H9 (cell line): ENCODE data around the gene ZNF385B. TPM values are rescaled to one million over a fixed set of nuclear protein-coding genes. Genes with fewer than 3 reads are reported as not detected.
A peak's percentile ranks its signal among the peaks of the same experiment; 100 is the strongest.

Experiments used
- DNase-seq: peaks from one replicate; pipeline ENCODE4 v3.0.0-alpha.2; 2017
- H2AFZ ChIP-seq: one replicate; pipeline ENCODE4 v1.6.1; 2013; ENCODE audit warnings: mild to moderate bottlenecking, low read length, control low read depth, moderate library complexity
- H2AK5ac ChIP-seq: 2 replicates; pipeline ENCODE4 v1.6.1; 2013; ENCODE audit warnings: low read length, control low read depth, mixed read lengths; ENCODE audit not compliant: insufficient read length
- H2BK120ac ChIP-seq: one replicate; pipeline ENCODE4 v1.6.1; 2013; ENCODE audit warnings: low read depth, mild to moderate bottlenecking, low read length, control low read depth, inconsistent platforms; ENCODE audit not compliant: poor library complexity, severe bottlenecking
- H2BK12ac ChIP-seq: 2 replicates; pipeline ENCODE4 v1.6.1; 2013; ENCODE audit warnings: low read length, control low read depth, mixed read lengths, low read depth; ENCODE audit not compliant: insufficient read length
- H2BK15ac ChIP-seq: 2 replicates; pipeline ENCODE4 v1.6.1; 2013; ENCODE audit warnings: low read depth, low read length, control low read depth
- H2BK20ac ChIP-seq: one replicate; pipeline ENCODE4 v1.6.1; 2013; ENCODE audit warnings: low read depth, mild to moderate bottlenecking, low read length, control low read depth, inconsistent platforms; ENCODE audit not compliant: poor library complexity, severe bottlenecking
- H2BK5ac ChIP-seq: 2 replicates; pipeline ENCODE4 v1.6.1; 2013; ENCODE audit warnings: low read length, control low read depth, mixed read lengths; ENCODE audit not compliant: insufficient read length
- H3K14ac ChIP-seq: 2 replicates; pipeline ENCODE4 v1.6.1; 2013; ENCODE audit warnings: low read length, control low read depth; ENCODE audit not compliant: insufficient read depth
- H3K18ac ChIP-seq: 2 replicates; pipeline ENCODE4 v1.6.1; 2013; ENCODE audit warnings: low read depth, mild to moderate bottlenecking, mixed read lengths, low read length, control low read depth; ENCODE audit not compliant: insufficient read length
- H3K23ac ChIP-seq: 2 replicates; pipeline ENCODE4 v1.6.1; 2013; ENCODE audit warnings: low read length, control low read depth, mixed read lengths, low read depth; ENCODE audit not compliant: insufficient read length
- H3K23me2 ChIP-seq: 2 replicates; pipeline ENCODE4 v1.6.1; 2013; ENCODE audit warnings: low read depth, mild to moderate bottlenecking, mixed read lengths, low read length, control low read depth; ENCODE audit not compliant: insufficient read length, poor library complexity, severe bottlenecking
- H3K27ac ChIP-seq: 2 replicates; pipeline ENCODE4 v1.5.1; 2013; ENCODE audit warnings: low read length, control low read depth, mixed read lengths, low read depth; ENCODE audit not compliant: insufficient read length
- H3K27me3 ChIP-seq: 2 replicates; pipeline ENCODE4 v1.6.1; 2013; ENCODE audit warnings: low read length, control low read depth, inconsistent platforms; ENCODE audit not compliant: insufficient read depth
- H3K4ac ChIP-seq: 2 replicates; pipeline ENCODE4 v1.6.1; 2013; ENCODE audit warnings: low read depth, mild to moderate bottlenecking, control low read depth, inconsistent platforms, low read length, moderate library complexity
- H3K4me1 ChIP-seq: 2 replicates; pipeline ENCODE4 v1.6.1; 2013; ENCODE audit warnings: low read length, control low read depth, inconsistent platforms; ENCODE audit not compliant: insufficient read depth
- H3K4me2 ChIP-seq: 2 replicates; pipeline ENCODE4 v1.6.1; 2013; ENCODE audit warnings: low read length, control low read depth, mixed read lengths; ENCODE audit not compliant: insufficient read length, insufficient read depth
- H3K56ac ChIP-seq: 2 replicates; pipeline ENCODE4 v1.6.1; 2013; ENCODE audit warnings: low read depth, mild to moderate bottlenecking, mixed read lengths, low read length, control low read depth; ENCODE audit not compliant: insufficient read length
- H3K79me1 ChIP-seq: 2 replicates; pipeline ENCODE4 v1.6.1; 2013; ENCODE audit warnings: low read depth, mild to moderate bottlenecking, moderate library complexity, low read length, control low read depth, inconsistent platforms; ENCODE audit not compliant: insufficient read depth, poor library complexity, severe bottlenecking
- H3K79me2 ChIP-seq: 2 replicates; pipeline ENCODE4 v1.6.1; 2013; ENCODE audit warnings: low read length, control low read depth, inconsistent platforms; ENCODE audit not compliant: insufficient read depth
- H3K9ac ChIP-seq: 2 replicates; pipeline ENCODE4 v1.6.1; 2013; ENCODE audit warnings: low read length, control low read depth, mixed read lengths; ENCODE audit not compliant: insufficient read length; ENCODE audit errors: extremely low read depth
- H3K9me3 ChIP-seq: one replicate; pipeline ENCODE4 v1.6.1; 2013; ENCODE audit warnings: low read depth, low read length, inconsistent platforms; ENCODE audit not compliant: control insufficient read depth
- H3T11ph ChIP-seq: one replicate; pipeline ENCODE4 v1.6.1; 2013; ENCODE audit warnings: mild to moderate bottlenecking, low read length, control low read depth, inconsistent platforms
- H4K20me1 ChIP-seq: one replicate; pipeline ENCODE4 v1.6.1; 2013; ENCODE audit not compliant: control insufficient read depth, insufficient read length, insufficient read depth
- H4K5ac ChIP-seq: 2 replicates; pipeline ENCODE4 v1.6.1; 2013; ENCODE audit warnings: low read depth, mild to moderate bottlenecking, mixed read lengths, low read length, control low read depth; ENCODE audit not compliant: insufficient read length
- H4K8ac ChIP-seq: replicated peaks from 2 replicates; pipeline ENCODE4 v1.6.1; 2013; ENCODE audit warnings: low read length, control low read depth, mixed read lengths, low read depth; ENCODE audit not compliant: insufficient read length
- H4K91ac ChIP-seq: 2 replicates; pipeline ENCODE4 v1.6.1; 2013; ENCODE audit warnings: low read depth, mild to moderate bottlenecking, moderate library complexity, mixed read lengths, low read length, control low read depth; ENCODE audit not compliant: insufficient read length
- H3K27ac Mint-ChIP-seq, 3 experiments: 2 replicates in 2 of 3; 3 replicates in 1 of 3; pipeline ENCODE4 v1.8.0; 2020 to 2021; ENCODE audit warnings: mixed read lengths in 3 of 3, mild to moderate bottlenecking in 1 of 3, moderate library complexity in 1 of 3
- H3K27me3 Mint-ChIP-seq: 2 replicates; pipeline ENCODE4 v1.8.0; 2021; ENCODE audit warnings: low read depth, mild to moderate bottlenecking, moderate library complexity, mixed read lengths
- H3K36me3 Mint-ChIP-seq, 3 experiments: 2 replicates in 2 of 3; 3 replicates in 1 of 3; pipeline ENCODE4 v1.8.0; 2020 to 2021; ENCODE audit warnings: low read depth in 3 of 3, mixed read lengths in 3 of 3; ENCODE audit not compliant: insufficient read depth in 1 of 3
- H3K4me1 Mint-ChIP-seq, 2 experiments: 2 replicates each; pipeline ENCODE4 v1.8.0; 2020; ENCODE audit warnings: mixed read lengths in 2 of 2
- H3K4me3 Mint-ChIP-seq, 2 experiments: 2 replicates in 1 of 2; 3 replicates in 1 of 2; pipeline ENCODE4 v1.8.0; 2020 to 2021; ENCODE audit warnings: mild to moderate bottlenecking in 2 of 2, mixed read lengths in 2 of 2, moderate library complexity in 1 of 2
- H3K9me3 Mint-ChIP-seq, 2 experiments: 2 replicates in 1 of 2; 3 replicates in 1 of 2; pipeline ENCODE4 v1.8.0; 2020; ENCODE audit warnings: mild to moderate bottlenecking in 2 of 2, mixed read lengths in 2 of 2, moderate library complexity in 1 of 2
- WGBS: extraction: QIAGEN DNeasy Blood & Tissue Kit; methylation state at CpG from one replicate; pipeline ENCODE4 v1.1.7; 2013; ENCODE audit warnings: missing lambda C conversion rate, low lambda C conversion rate, mixed read lengths; ENCODE audit not compliant: insufficient read length; ENCODE audit errors: extremely low coverage; 5-methylcytosine and 5-hydroxymethylcytosine counted together
- total RNA-seq: library from RNA; stranded (reverse); gene quantifications from 2 replicates; pipeline ENCODE4 v1.2.1, GENCODE V29; 2021
- TF ChIP-seq, protein P1 (sequence below): fragments of 200-600 bp; sonication (generic); conservative IDR thresholded peaks from 3 replicates; pipeline ENCODE4 v1.8.0; 2021; ENCODE audit warnings: antibody characterized with exemption, mild to moderate bottlenecking

Gene ZNF385B
- total RNA-seq, 1 experiment from 2014 or later: 2.1 TPM

DNA sequence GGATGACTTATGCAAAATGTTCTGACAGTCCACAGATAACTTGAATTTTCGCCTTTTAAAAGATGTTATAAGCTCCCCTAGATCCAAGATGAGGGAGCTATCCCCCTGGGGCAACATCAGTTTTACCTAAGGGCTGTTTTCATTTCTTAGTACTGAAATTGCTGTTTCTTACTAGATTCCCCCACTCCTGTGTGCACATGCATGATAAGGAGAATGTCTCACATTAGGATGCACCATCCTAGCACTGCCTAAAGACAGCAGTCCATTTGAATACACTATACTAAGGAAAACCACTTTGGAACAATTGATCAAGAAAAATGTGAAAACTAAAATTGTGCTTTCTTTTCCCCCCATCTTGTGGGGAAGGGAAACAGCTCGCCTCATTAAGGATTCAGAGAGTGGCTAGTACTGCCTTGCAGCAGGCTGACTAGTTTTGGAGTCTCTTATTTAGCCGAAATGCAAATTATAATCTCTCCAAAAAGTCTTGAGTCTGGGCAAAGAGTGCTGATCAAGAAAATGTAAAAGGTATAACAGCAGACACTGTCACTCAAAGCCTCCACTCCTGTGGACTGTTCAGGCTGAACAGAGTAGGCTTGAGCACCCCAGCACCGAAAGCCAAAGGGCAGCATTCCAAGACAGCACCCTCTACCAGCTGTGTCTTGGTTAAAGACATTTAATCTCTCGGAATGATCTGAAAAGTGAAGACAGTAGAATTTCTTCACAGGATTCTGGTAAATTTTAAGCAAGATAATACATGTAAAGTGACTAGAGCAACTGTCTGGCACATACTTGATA is 65.0 kb downstream of the ZNF385B start:
- no peak overlapping the region for H2AFZ ChIP-seq
- H3K18ac ChIP-seq: no peak overlapping the region
- H3K4me2 ChIP-seq: no peak overlapping the region
- TF ChIP-seq, protein P1, sequence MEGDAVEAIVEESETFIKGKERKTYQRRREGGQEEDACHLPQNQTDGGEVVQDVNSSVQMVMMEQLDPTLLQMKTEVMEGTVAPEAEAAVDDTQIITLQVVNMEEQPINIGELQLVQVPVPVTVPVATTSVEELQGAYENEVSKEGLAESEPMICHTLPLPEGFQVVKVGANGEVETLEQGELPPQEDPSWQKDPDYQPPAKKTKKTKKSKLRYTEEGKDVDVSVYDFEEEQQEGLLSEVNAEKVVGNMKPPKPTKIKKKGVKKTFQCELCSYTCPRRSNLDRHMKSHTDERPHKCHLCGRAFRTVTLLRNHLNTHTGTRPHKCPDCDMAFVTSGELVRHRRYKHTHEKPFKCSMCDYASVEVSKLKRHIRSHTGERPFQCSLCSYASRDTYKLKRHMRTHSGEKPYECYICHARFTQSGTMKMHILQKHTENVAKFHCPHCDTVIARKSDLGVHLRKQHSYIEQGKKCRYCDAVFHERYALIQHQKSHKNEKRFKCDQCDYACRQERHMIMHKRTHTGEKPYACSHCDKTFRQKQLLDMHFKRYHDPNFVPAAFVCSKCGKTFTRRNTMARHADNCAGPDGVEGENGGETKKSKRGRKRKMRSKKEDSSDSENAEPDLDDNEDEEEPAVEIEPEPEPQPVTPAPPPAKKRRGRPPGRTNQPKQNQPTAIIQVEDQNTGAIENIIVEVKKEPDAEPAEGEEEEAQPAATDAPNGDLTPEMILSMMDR: no peak
- no peaks in the 10 kb centered on the region for H4K20me1 ChIP-seq
- Mint-ChIP-seq H3K27ac (peak overlapping the region in 1 of 3 experiments; percentile 76; a peak in 1 of 7 replicates), H3K4me1 (peaks cover 10 to 16% of the 10 kb centered on the region in 2 experiments), H3K4me3 (no peak overlapping the region), H3K27me3 (no peaks in the 10 kb centered on the region), H3K9me3 (no peaks in the 10 kb centered on the region), H3K36me3 (no peaks in the 10 kb centered on the region)
- peaks cover 4% of the 10 kb centered on the region; the same call in 1 of the 2 replicates for H3K4me1 ChIP-seq
- no peak overlapping the region for H3K23ac ChIP-seq
- DNase-seq: no peak
- no peak overlapping the region for H3T11ph ChIP-seq
- H3K56ac ChIP-seq: no peak overlapping the region
- H4K5ac ChIP-seq: no peak overlapping the region
- WGBS: no CpG with 5 or more reads among the region's 5 CpGs
- no peaks in the 10 kb centered on the region for H3K79me1 ChIP-seq
- H3K9ac ChIP-seq: no peak overlapping the region
- H3K27me3 ChIP-seq: no peaks in the 10 kb centered on the region
- no peak overlapping the region for H3K27ac ChIP-seq
- H4K91ac ChIP-seq: no peak overlapping the region
- no peak overlapping the region for H2BK15ac ChIP-seq
- H3K23me2 ChIP-seq: no peaks in the 10 kb centered on the region
- no peak overlapping the region for H2BK12ac ChIP-seq
- no peak overlapping the region for H2BK20ac ChIP-seq
- no peak overlapping the region for H3K14ac ChIP-seq
- no peaks in the 10 kb centered on the region for H3K9me3 ChIP-seq
- no peak overlapping the region for H2BK5ac ChIP-seq
- no peak overlapping the region for H3K4ac ChIP-seq
- no peak overlapping the region for H4K8ac ChIP-seq
- H2BK120ac ChIP-seq: no peak overlapping the region
- H3K79me2 ChIP-seq: no peaks in the 10 kb centered on the region
- no peak overlapping the region for H2AK5ac ChIP-seq
